K562 (cell line): Measurements from ENCODE around the gene CARMIL1. TPM values are rescaled to one million over a fixed set of nuclear protein-coding genes. Genes with fewer than 3 reads are reported as not detected.

Experiments used
- ATAC-seq: fragments of 200-7000 bp; cut with Tn5 transposase; 3 replicates; pipeline ENCODE4 v1.9.1; 2020; ENCODE audit warnings: moderate library complexity
- BruUV-seq: library from RNA; stranded (reverse); fragments of 400-500 nt; replicated peaks from 2 replicates; lab custom pipeline; 2021; lab: Mats Ljungman, UMichigan
- CTCF ChIA-PET: fragments of 300-600 bp; formaldehyde crosslinking; extraction: SDS; loops from one replicate; lab custom pipeline; 2021; ENCODE audit warnings: low intra/inter-chr PET ratio; lab: Yijun Ruan, JAX
- POLR2A ChIA-PET: fragments of 300-600, 350-650 bp; sonication (Branson Sonifier 250); formaldehyde crosslinking; extraction: SDS; loops from one replicate; lab custom pipeline; 2021; ENCODE audit warnings: antibody characterized with exemption, inconsistent platforms; lab: Yijun Ruan, JAX
- DNase-seq, 4 experiments: peaks; one replicate each; pipeline versions ENCODE4 v3.0.0 to v3.0.0-alpha.2; 2011 to 2018; ENCODE audit warnings: low spot score in 3 of 4, mixed read lengths in 3 of 4; ENCODE audit errors: extremely low read depth in 1 of 4
- FAIRE-seq: peaks from 2 replicates; lab custom pipeline; 2011; peaks lifted over from hg19 to GRCh38; lab: Jason Lieb, UNC
- H2AFZ ChIP-seq: 2 replicates; pipeline ENCODE4 v1.6.0; 2011; ENCODE audit warnings: low read depth, low read length, control low read depth, inconsistent platforms
- H3K27ac ChIP-seq: fragments of 200-600 bp; 3 replicates; pipeline ENCODE4 v1.8.0; 2011; ENCODE audit warnings: low read depth, mild to moderate bottlenecking, control low read depth, inconsistent platforms, low read length, moderate library complexity, mixed read lengths; ENCODE audit errors: extremely low read depth
- H3K27me3 ChIP-seq, 2 experiments: fragments of 300-600 bp in 1 of 2; 2 replicates in 1 of 2; 3 replicates in 1 of 2; pipeline versions ENCODE4 v1.6.0 to v1.8.0; 2011; ENCODE audit warnings: inconsistent platforms in 2 of 2, low read length in 2 of 2, mild to moderate bottlenecking in 1 of 2, mixed read lengths in 1 of 2, moderate library complexity in 1 of 2; ENCODE audit not compliant: control insufficient read depth in 2 of 2, insufficient read depth in 2 of 2
- H3K36me3 ChIP-seq: fragments of 300-600 bp; 3 replicates; pipeline ENCODE4 v1.8.0; 2011; ENCODE audit warnings: mild to moderate bottlenecking, low read length, inconsistent platforms; ENCODE audit not compliant: control insufficient read depth, insufficient read depth
- H3K4me1 ChIP-seq, 2 experiments: fragments of 200-600 bp in 1 of 2; replicated peaks in 1 of 2; 2 replicates in 1 of 2; 3 replicates in 1 of 2; pipeline versions ENCODE4 v1.5.1 to v1.8.0; 2011; ENCODE audit warnings: inconsistent platforms in 2 of 2, low read length in 2 of 2, mild to moderate bottlenecking in 1 of 2, mixed read lengths in 1 of 2, moderate library complexity in 1 of 2; ENCODE audit not compliant: control insufficient read depth in 2 of 2, insufficient read depth in 2 of 2
- H3K4me2 ChIP-seq: 2 replicates; pipeline ENCODE4 v1.6.1; 2011; ENCODE audit warnings: low read length, control low read depth, inconsistent platforms, mixed read lengths; ENCODE audit not compliant: insufficient read depth
- H3K4me3 ChIP-seq: fragments of 200-600 bp; sonication (generic), shearing (Covaris generic); 2 replicates; pipeline ENCODE4 v1.5.1; 2016; ENCODE audit warnings: control low read depth, inconsistent platforms
- H3K79me2 ChIP-seq: fragments of 200-600 bp; 3 replicates; pipeline ENCODE4 v1.8.0; 2011; ENCODE audit warnings: low read length, inconsistent platforms; ENCODE audit not compliant: control insufficient read depth, insufficient read depth
- H3K9ac ChIP-seq, 2 experiments: 2 replicates each; pipeline versions ENCODE4 v1.6.0 to v1.6.1; 2011; ENCODE audit warnings: low read depth in 2 of 2, low read length in 2 of 2, control low read depth in 1 of 2, inconsistent platforms in 1 of 2, mild to moderate bottlenecking in 1 of 2, mixed read lengths in 1 of 2; ENCODE audit not compliant: insufficient read depth in 1 of 2
- H3K9me1 ChIP-seq: one replicate; pipeline ENCODE4 v1.6.0; 2011; ENCODE audit warnings: inconsistent platforms, mild to moderate bottlenecking, low read length, moderate library complexity; ENCODE audit not compliant: control insufficient read depth, insufficient read depth
- H3K9me3 ChIP-seq: replicated peaks from 2 replicates; pipeline ENCODE4 v1.5.1; 2011; ENCODE audit warnings: low read depth, low read length, inconsistent platforms; ENCODE audit not compliant: control insufficient read depth, insufficient read depth
- H4K20me1 ChIP-seq: replicated peaks from 2 replicates; pipeline ENCODE4 v1.6.1; 2011; ENCODE audit warnings: low read length, inconsistent platforms, mixed read lengths; ENCODE audit not compliant: control insufficient read depth, insufficient read depth
- ARID3A ChIP-seq: IDR thresholded peaks from 2 replicates; pipeline ENCODE4 v1.6.1; 2012; ENCODE audit warnings: low read depth, low read length, improper control_type of control experiment, borderline replicate concordance
- KDM1A ChIP-seq, 2 experiments: fragments of 450-650 bp; IDR thresholded peaks; 2 replicates each; pipeline ENCODE4 v1.6.1; 2016; ENCODE audit warnings: mild to moderate bottlenecking in 2 of 2
- MGA ChIP-seq: fragments of 450-650 bp; IDR thresholded peaks from 2 replicates; pipeline ENCODE4 v1.6.1; 2016; ENCODE audit warnings: mild to moderate bottlenecking, moderate library complexity
- RBM25 ChIP-seq: fragments of 200-400 bp; formaldehyde crosslinking; IDR thresholded peaks from 2 replicates; pipeline ENCODE4 v1.6.1; 2018; ENCODE audit warnings: low read length, low read depth, moderate library complexity; ENCODE audit not compliant: severe bottlenecking
- ZNF398 ChIP-seq: fragments of 250-450 bp; sonication (Bioruptor Pico); IDR thresholded peaks from 2 replicates; pipeline ENCODE4 v1.8.0; 2021; ENCODE audit warnings: moderate library complexity, mild to moderate bottlenecking, inconsistent platforms
- in situ Hi-C: fragments of 300-500 bp; cut with MboI; formaldehyde crosslinking; loops from 4 replicates; pipeline ENCODE4 v1.15.0; 2018; ENCODE audit warnings: inconsistent platforms, mixed read lengths
- intact Hi-C: fragments of 100-400 bp; cut with micrococcal nuclease; formaldehyde crosslinking; loops from 2 replicates; pipeline ENCODE4 v1.14.2; 2022
- polyA plus RNA-seq, 8 experiments: library from polyadenylated mRNA; depleted of rRNA in 4 of 8; stranded (reverse) in 5 of 8; unstranded in 3 of 8; fragments of >200 nt; fragmentation: Nextera tagmentation in 2 of 8; fragmentation: Illumina TruSeq in 1 of 8; extraction: Ambion mirVana in 2 of 8; extraction: Trizol in 1 of 8; gene quantifications; 2 replicates each; pipeline versions ENCODE4 v1.2.1 to v1.2.3, GENCODE V29; 2011 to 2014; ENCODE audit warnings: inconsistent platforms in 1 of 8, missing spikeins in 1 of 8
- total RNA-seq, 7 experiments: library from RNA; depleted of rRNA in 6 of 7; stranded (reverse); fragments of >200 nt in 6 of 7; fragmentation: Illumina TruSeq in 2 of 7; extraction: Trizol in 2 of 7; gene quantifications; 2 replicates each; pipeline versions ENCODE4 v1.2.1 to v1.2.3, GENCODE V29; 2011 to 2021; ENCODE audit warnings: low replicate concordance in 1 of 7

The CARMIL1 gene
- total and polyA plus RNA-seq, 9 of the 15 experiments (the other 6 are each of a cell fraction or from before 2014, with no cell fraction given): 0.04 to 0.32 (median 0.10) TPM; not detected in 1

- FAIRE-seq (no peak), DNase-seq (no peak), ATAC-seq (no peak)
- Histone ChIP-seq H4K20me1 (no peaks in the 10 kb centered on the region), H3K9me1 (no peaks in the 10 kb centered on the region), H3K79me2 (no peaks in the 10 kb centered on the region), H3K4me1 (no peaks in the 10 kb centered on the region), H3K27ac (no peak overlapping the region), H2AFZ (no peak overlapping the region), H3K4me2 (no peak overlapping the region), H3K9ac (no peak overlapping the region), H3K4me3 (no peak overlapping the region), H3K36me3 (no peaks in the 10 kb centered on the region), H3K27me3 (no peaks in the 10 kb centered on the region), H3K9me3 (no peaks in the 10 kb centered on the region)
- POLR2A ChIA-PET: no interaction called here
- CTCF ChIA-PET: no interaction called here
- intact Hi-C loops (no loop called here), in situ Hi-C loops (no loop called here)
- BruUV-seq: no TSS peak
- TF ChIP-seq MGA: no peak
- no peak for TF ChIP-seq KDM1A (IDR thresholded peaks at IDR 0.05)
- TF ChIP-seq ARID3A: no peak
- TF ChIP-seq RBM25: no peak
- TF ChIP-seq ZNF398 (CRISPR knock-in tag): no peak
These were observed 135.6 kb downstream of the CARMIL1 start for GRCh38 chr6:25414755-25415154.
